ENCODE results near the gene LTA. TPM values are rescaled to one million over a fixed set of nuclear protein-coding genes. Genes with fewer than 3 reads are reported as not detected.
A peak's percentile ranks its signal among the peaks of the same experiment; 100 is the strongest.
"Not testable (repeated sequence)": the region's sequence is repeated elsewhere in the genome, so short reads cannot be mapped to it uniquely, and the experiment has no call there.

The LTA gene
- total RNA-seq, 1 experiment from 2014 or later, result not detected

GRCh38 chr6:31551371-31551770, 20.7 kb upstream of the LTA start:
- H3K4me1 Mint-ChIP-seq, result peaks cover 4 to 10% of the 10 kb centered on the region in 2 experiments
- not testable (repeated sequence) for H2AFZ ChIP-seq (ENCODE audit: low read length); H3K4ac ChIP-seq (ENCODE audit: low read depth, low read length); H3K23ac ChIP-seq (ENCODE audit: insufficient read length, low read depth, low read length); H3K18ac ChIP-seq (ENCODE audit: insufficient read length, low read depth, low read length); H3K4me2 ChIP-seq (ENCODE audit: insufficient read depth, insufficient read length, low read length); H4K20me1 ChIP-seq (ENCODE audit: control insufficient read depth, insufficient read depth, insufficient read length); H3K27ac ChIP-seq (ENCODE audit: insufficient read length, low read depth, low read length); H3K27me3 ChIP-seq (ENCODE audit: insufficient read depth, low read length); H4K8ac ChIP-seq (replicated peaks; ENCODE audit: insufficient read length, low read depth, low read length); H3K9ac ChIP-seq (ENCODE audit: extremely low read depth, insufficient read length, low read length); H4K91ac ChIP-seq (ENCODE audit: insufficient read length, low read depth, low read length); H3K79me2 ChIP-seq (ENCODE audit: insufficient read depth, low read length); H2AK5ac ChIP-seq (ENCODE audit: insufficient read length, low read length); H3K4me1 ChIP-seq (ENCODE audit: insufficient read depth, low read length); H3K14ac ChIP-seq (ENCODE audit: insufficient read depth, low read length); H3T11ph ChIP-seq (ENCODE audit: low read length); H3K9me3 ChIP-seq (ENCODE audit: control insufficient read depth, low read depth, low read length); H3K9me3 Mint-ChIP-seq; H3K56ac ChIP-seq (ENCODE audit: insufficient read length, low read depth, low read length); H3K27me3 Mint-ChIP-seq (ENCODE audit: low read depth); H4K5ac ChIP-seq (ENCODE audit: insufficient read length, low read depth, low read length); H3K79me1 ChIP-seq (ENCODE audit: insufficient read depth, low read depth, low read length, poor library complexity, severe bottlenecking); H2BK20ac ChIP-seq (ENCODE audit: low read depth, low read length, poor library complexity, severe bottlenecking); H2BK5ac ChIP-seq (ENCODE audit: insufficient read length, low read length); H3K23me2 ChIP-seq (ENCODE audit: insufficient read length, low read depth, low read length, poor library complexity, severe bottlenecking); H2BK12ac ChIP-seq (ENCODE audit: insufficient read length, low read depth, low read length); H2BK15ac ChIP-seq (ENCODE audit: low read depth, low read length); H2BK120ac ChIP-seq (ENCODE audit: low read depth, low read length, poor library complexity, severe bottlenecking)
- no CpG with 5 or more reads among the region's 5 CpGs for WGBS (ENCODE audit: extremely low coverage, insufficient read length, low lambda C conversion rate)
- peak overlapping the region in 1 of 2 experiments; percentile 38; a peak in 1 of 5 replicates for H3K4me3 Mint-ChIP-seq
- peak overlapping the region in 2 of 3 experiments; percentile 24 to 85; a peak in 2 of 7 replicates for H3K27ac Mint-ChIP-seq
- H3K36me3 Mint-ChIP-seq (ENCODE audit: insufficient read depth in 1 of 3, low read depth in 3 of 3), result peaks cover 6 to 32% (median 23%) of the 10 kb centered on the region in 3 experiments; a peak in 6 of 7 replicates
- peak; percentile 71 for TF ChIP-seq CTCF (conservative IDR thresholded peaks at IDR 0.05)
- DNase-seq, result peak; percentile 79

All from H9 (cell line).